ENCODE results near the gene PSMB10.
"Not testable (repeated sequence)": the region's sequence is repeated elsewhere in the genome, so short reads cannot be mapped to it uniquely, and the experiment has no call there.

The PSMB10 gene

GRCh38 chr16:67940446-67941089 is 3.9 kb upstream of the PSMB10 start:
- no peak for DNase-seq

- DNase-seq = no peak
Measured at GRCh38 chr16:67939507-67940445, 3.1 kb upstream of the PSMB10 start.

GRCh38 chr16:67937713-67938112 is 1.1 kb upstream of the PSMB10 start:
- DNase-seq = not testable (repeated sequence)

GRCh38 chr16:67936880-67937605 is 393 bp upstream of the PSMB10 start:
- no peak for DNase-seq

- DNase-seq = peak; percentile 56
Measured at GRCh38 chr16:67935402-67936123, 1.1 kb downstream of the PSMB10 start.

- DNase-seq = no peak
Measured at GRCh38 chr16:67935101-67935401, 1.6 kb downstream of the PSMB10 start.

GRCh38 chr16:67934306-67935100 is 2.1 kb downstream of the PSMB10 start:
- DNase-seq = no peak

GRCh38 chr16:67933805-67934204 is 2.8 kb downstream of the PSMB10 start:
- DNase-seq = no peak

GRCh38 chr16:67932462-67932840 is 4.2 kb downstream of the PSMB10 start:
- DNase-seq = no peak

- DNase-seq = no peak
Measured at GRCh38 chr16:67931712-67932461, 4.8 kb downstream of the PSMB10 start, which contains the start of gene CTRL. Gene CTRL (minus strand): TSS chr16:67931862. CDS start chr16:67931852, 10 bp downstream.

- no peak for DNase-seq
Measured at GRCh38 chr16:67930678-67931211, 5.9 kb downstream of the PSMB10 start.

- DNase-seq = no peak
Measured at GRCh38 chr16:67930191-67930590, 6.5 kb downstream of the PSMB10 start.

- no peak for DNase-seq
Measured at GRCh38 chr16:67928561-67929364, 7.9 kb downstream of the PSMB10 start.

GRCh38 chr16:67928147-67928546 is 8.5 kb downstream of the PSMB10 start:
- no peak for DNase-seq

GRCh38 chr16:67927131-67927941 is 9.3 kb downstream of the PSMB10 start:
- DNase-seq = no peak

GRCh38 chr16:67926181-67926750 is 10.4 kb downstream of the PSMB10 start:
- DNase-seq = no peak

- no peak for DNase-seq
Measured at GRCh38 chr16:67924140-67924906, 12.3 kb downstream of the PSMB10 start.

Measured in NCI-H1048 (cell line).